GM23248 (cell line): ENCODE results near the gene TGFBR3L. TPM values are rescaled to one million over a fixed set of nuclear protein-coding genes. Genes with fewer than 3 reads are reported as not detected.
"Not testable (repeated sequence)": the region's sequence is repeated elsewhere in the genome, so short reads cannot be mapped to it uniquely, and the experiment has no call there.

ENCODE experiments used
- DNase-seq: peaks from one replicate; pipeline ENCODE4 v3.0.0-alpha.2; 2015
- H2AFZ ChIP-seq: fragments of 200-600 bp; sonication (generic); 2 replicates; pipeline ENCODE4 v1.6.1; 2016; ENCODE audit warnings: antibody characterized with exemption
- H3F3A ChIP-seq: fragments of 200-600 bp; sonication (generic); 2 replicates; pipeline ENCODE4 v1.6.1; 2016; ENCODE audit warnings: mild to moderate bottlenecking, antibody characterized with exemption, mixed run types; ENCODE audit not compliant: insufficient read depth
- H3K27ac ChIP-seq: fragments of 200-600 bp; sonication (generic); 2 replicates; pipeline ENCODE4 v1.5.1; 2016; ENCODE audit warnings: mild to moderate bottlenecking
- H3K27me3 ChIP-seq: fragments of 200-600 bp; sonication (generic); replicated peaks from 2 replicates; pipeline ENCODE4 v1.6.1; 2016; ENCODE audit warnings: mild to moderate bottlenecking; ENCODE audit not compliant: insufficient read depth
- H3K36me3 ChIP-seq: fragments of 200-600 bp; sonication (generic); 2 replicates; pipeline ENCODE4 v1.6.1; 2016; ENCODE audit warnings: low read depth, mild to moderate bottlenecking
- H3K4me1 ChIP-seq: fragments of 200-600 bp; sonication (generic); 2 replicates; pipeline ENCODE4 v1.6.1; 2016; ENCODE audit warnings: mild to moderate bottlenecking; ENCODE audit not compliant: insufficient read depth
- H3K4me2 ChIP-seq: fragments of 200-600 bp; sonication (generic); one replicate; pipeline ENCODE4 v1.6.1; 2016; ENCODE audit warnings: mild to moderate bottlenecking; ENCODE audit not compliant: unreplicated experiment
- H3K4me3 ChIP-seq: fragments of 200-600 bp; sonication (generic); 2 replicates; pipeline ENCODE4 v1.5.1; 2016; ENCODE audit warnings: mild to moderate bottlenecking
- H3K79me2 ChIP-seq: fragments of 200-600 bp; sonication (generic); 2 replicates; pipeline ENCODE4 v1.6.1; 2016; ENCODE audit warnings: mild to moderate bottlenecking; ENCODE audit not compliant: insufficient read depth
- H3K9ac ChIP-seq: fragments of 200-600 bp; sonication (generic); 2 replicates; pipeline ENCODE4 v1.6.1; 2016; ENCODE audit warnings: mild to moderate bottlenecking
- H3K9me2 ChIP-seq: fragments of 200-600 bp; sonication (generic); 2 replicates; pipeline ENCODE4 v1.6.1; 2016; ENCODE audit warnings: mixed run types, mild to moderate bottlenecking, moderate library complexity; ENCODE audit not compliant: insufficient read depth
- H3K9me3 ChIP-seq: fragments of 200-600 bp; sonication (generic); one replicate; pipeline ENCODE4 v1.6.1; 2017; ENCODE audit warnings: low read depth
- H4K20me1 ChIP-seq: fragments of 200-600 bp; sonication (generic); 2 replicates; pipeline ENCODE4 v1.6.0; 2016; ENCODE audit not compliant: insufficient read depth
- EZH2 ChIP-seq: fragments of 200-600 bp; sonication (generic); IDR thresholded peaks from 2 replicates; pipeline ENCODE4 v1.6.1; 2018; ENCODE audit warnings: antibody characterized with exemption, mild to moderate bottlenecking; ENCODE audit not compliant: insufficient read depth, poor library complexity, severe bottlenecking
- EZH2phosphoT487 ChIP-seq: fragments of 200-600 bp; sonication (generic); IDR thresholded peaks from 2 replicates; pipeline ENCODE4 v1.6.1; 2018; ENCODE audit warnings: antibody characterized with exemption, moderate library complexity, mild to moderate bottlenecking, low read depth; ENCODE audit not compliant: insufficient read depth
- WGBS, 2 experiments: methylation state at CpG; one replicate each; pipeline ENCODE4 v1.1.6; 2015 to 2017; ENCODE audit warnings: low lambda C conversion rate in 2 of 2, low coverage in 1 of 2; ENCODE audit errors: missing lambda C conversion rate in 2 of 2; 5-methylcytosine and 5-hydroxymethylcytosine counted together
- in situ Hi-C: fragments of 300-500 bp; cut with MboI; formaldehyde crosslinking; loops from 2 replicates; pipeline ENCODE4 v1.15.0; 2020
- polyA plus RNA-seq: library from polyadenylated mRNA; unstranded; fragments of >200 nt; fragmentation: Nextera tagmentation; extraction: Ambion mirVana; gene quantifications from 2 replicates; pipeline ENCODE4 v1.2.1, GENCODE V29; 2016
- total RNA-seq: library from RNA; depleted of rRNA; stranded (reverse); fragments of >200 nt; shearing (Covaris generic); gene quantifications from 2 replicates; pipeline ENCODE4 v1.2.3, GENCODE V29; 2014

TGFBR3L gene
- total and polyA plus RNA-seq, 2 experiments from 2014 or later = 9.0 to 30.6 TPM

- Histone ChIP-seq H3K9me3 (no peaks in the 10 kb centered on the region), H3K9ac (peak overlapping the region; percentile 87), H3K36me3 (peaks cover 21% of the 10 kb centered on the region; the same call in 1 of the 2 replicates), H3K4me1 (peaks cover 26% of the 10 kb centered on the region), H3K4me2 (peak overlapping the region; percentile 63), H3K27ac (peak overlapping the region; percentile 99), H3K9me2 (no peaks in the 10 kb centered on the region), H2AFZ (no peak overlapping the region), H3K79me2 (no peaks in the 10 kb centered on the region), H3K27me3 (no peaks in the 10 kb centered on the region), H4K20me1 (no peaks in the 10 kb centered on the region), H3K4me3 (peak overlapping the region; percentile 51), H3F3A (peaks cover 27% of the 10 kb centered on the region)
- TF ChIP-seq EZH2phosphoT487 = no peak
- TF ChIP-seq EZH2 = no peak
- peak; percentile 92 for DNase-seq
- in situ Hi-C loops = no loop called here
- WGBS, 2 experiments = 21 to 25% methylated on average over 23 to 24 of the region's 24 CpGs
Observed at GRCh38 chr19:7928741-7929701, 14.4 kb downstream of the TGFBR3L start.

- H4K20me1 ChIP-seq, H3K27me3 ChIP-seq, DNase-seq, H3K9me3 ChIP-seq, H3K79me2 ChIP-seq, in situ Hi-C loops, H3K4me3 ChIP-seq, H3K4me2 ChIP-seq, H2AFZ ChIP-seq, H3K9me2 ChIP-seq: not testable (repeated sequence)
- H3K4me1 ChIP-seq = peaks cover 26% of the 10 kb centered on the region
- WGBS, 2 experiments = 88 to 90% methylated on average over 8 to 11 of the region's 11 CpGs
- H3K9ac ChIP-seq = peak overlapping the region; percentile 87
- H3K27ac ChIP-seq = peak overlapping the region; percentile 99
- peaks cover 27% of the 10 kb centered on the region for H3F3A ChIP-seq
- peaks cover 22% of the 10 kb centered on the region; the same call in 1 of the 2 replicates for H3K36me3 ChIP-seq
Observed at GRCh38 chr19:7930030-7930429, 15.4 kb downstream of the TGFBR3L start.

DNA sequence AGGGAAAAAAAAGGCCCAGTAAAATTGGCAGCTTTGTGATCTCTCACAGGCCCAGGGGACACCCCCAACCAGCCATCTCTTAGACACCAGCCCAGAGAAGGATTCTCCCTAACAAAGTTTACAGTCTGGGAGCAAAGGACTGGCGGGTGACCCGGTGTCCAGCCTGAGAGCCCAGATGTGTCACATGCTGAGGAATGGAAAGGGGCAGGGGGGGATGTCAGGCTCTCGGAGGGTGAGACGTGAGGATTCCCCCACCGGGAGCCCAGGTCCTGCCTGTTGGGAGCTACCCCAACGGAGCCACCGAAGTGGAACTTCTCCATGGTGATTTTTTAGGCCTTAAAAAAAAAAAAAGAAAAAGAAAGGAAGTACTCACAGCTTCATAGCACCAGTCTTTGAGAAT, 16.1 kb downstream of the TGFBR3L start:
- DNase-seq = no peak
- no peak overlapping the region for H3K4me2 ChIP-seq
- H3K4me1 ChIP-seq = peaks cover 26% of the 10 kb centered on the region
- TF ChIP-seq EZH2phosphoT487 (no peak), EZH2 (no peak)
- H3K4me3 ChIP-seq = no peak overlapping the region
- H3K9ac ChIP-seq = no peak overlapping the region
- no peaks in the 10 kb centered on the region for H3K9me3 ChIP-seq
- H3K9me2 ChIP-seq = no peaks in the 10 kb centered on the region
- 0 out of 2 replicates have a peak, but pooled peaks cover 3% of the 10 kb centered on the region for H3K79me2 ChIP-seq
- no peaks in the 10 kb centered on the region for H3K27me3 ChIP-seq
- no peaks in the 10 kb centered on the region for H4K20me1 ChIP-seq
- no peak overlapping the region for H2AFZ ChIP-seq
- in situ Hi-C loops = no loop called here
- peaks cover 27% of the 10 kb centered on the region for H3F3A ChIP-seq
- 86 to 94% methylated on average over 7 of the region's 7 CpGs for WGBS, 2 experiments
- H3K36me3 ChIP-seq = peaks cover 24% of the 10 kb centered on the region; the same call in 1 of the 2 replicates
- peak overlapping the region; percentile 99; the same call in 1 of the 2 replicates for H3K27ac ChIP-seq

DNA sequence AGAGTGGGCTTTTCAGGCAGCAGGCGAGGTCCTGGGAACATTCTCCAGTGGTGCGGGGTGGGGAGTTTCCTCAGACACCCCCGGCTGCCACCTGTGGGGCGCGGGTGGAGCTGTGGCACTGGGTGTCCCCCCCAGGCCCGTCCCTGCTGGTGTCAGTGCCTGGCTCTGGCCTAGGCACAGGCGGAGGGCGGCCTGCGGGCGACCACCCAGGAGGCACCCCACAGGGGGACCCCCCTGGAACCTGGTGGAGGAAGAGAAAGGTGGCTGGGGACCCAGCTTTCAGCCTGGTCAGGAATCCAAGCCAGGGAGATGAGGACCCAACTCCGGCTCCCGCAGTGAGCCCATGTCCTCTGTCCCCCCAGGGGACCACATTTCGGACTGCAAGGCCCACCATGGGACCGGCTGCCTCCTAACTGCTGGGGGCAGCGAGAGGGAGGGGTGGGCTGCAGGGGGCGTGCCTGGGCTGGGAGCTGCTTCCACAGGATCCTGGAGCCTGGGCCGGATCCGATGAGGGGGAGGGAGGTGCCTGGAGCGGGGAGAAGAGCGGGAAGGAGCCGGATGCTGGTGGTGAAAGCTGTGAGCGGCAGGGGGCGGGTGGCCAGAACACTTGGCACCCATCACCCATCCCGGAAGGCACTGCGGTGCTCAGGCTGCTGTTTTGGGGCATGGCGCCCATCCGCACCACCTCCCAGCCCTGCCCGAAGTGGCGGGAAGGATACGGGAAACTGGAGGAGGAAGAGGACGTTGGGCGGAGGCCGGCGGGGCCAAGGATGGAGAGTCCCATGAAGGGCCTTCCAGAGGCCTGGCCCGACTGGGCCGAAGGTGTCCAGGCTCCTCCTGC, 16.8 kb downstream of the TGFBR3L start:
- Histone ChIP-seq H4K20me1 (no peaks in the 10 kb centered on the region), H3K9ac (no peak overlapping the region), H3K4me1 (peaks cover 22% of the 10 kb centered on the region), H3K27ac (no peak overlapping the region), H3K36me3 (peaks cover 31% of the 10 kb centered on the region; the same call in 1 of the 2 replicates), H2AFZ (no peak overlapping the region), H3K79me2 (0 out of 2 replicates have a peak, but pooled peaks cover 9% of the 10 kb centered on the region), H3F3A (peaks cover 27% of the 10 kb centered on the region), H3K27me3 (no peaks in the 10 kb centered on the region), H3K9me3 (no peaks in the 10 kb centered on the region), H3K9me2 (no peaks in the 10 kb centered on the region), H3K4me2 (no peak overlapping the region), H3K4me3 (no peak overlapping the region)
- DNase-seq = no peak
- in situ Hi-C loops = no loop called here
- TF ChIP-seq EZH2 = no peak
- no peak for TF ChIP-seq EZH2phosphoT487
- WGBS, 2 experiments = 92 to 93% methylated on average over 27 to 34 of the region's 36 CpGs
